ENCODE results near the gene MVB12A. TPM values are rescaled to one million over a fixed set of nuclear protein-coding genes. Genes with fewer than 3 reads are reported as not detected.

The MVB12A gene
- polyA plus RNA-seq, 2 of the 4 experiments (the other 2 are of a cell fraction): 19.1 to 30.2 TPM

GRCh38 chr19:17376935-17377600 lies 42.8 kb upstream of the MVB12A start, which contains the start of gene PLVAP:
PLVAP (minus strand) TSS chr19:17377342; CDS start chr19:17377288, 54 bp downstream.
- Histone ChIP-seq H3K4me2 (no peak within 1 kb of the TSS), H3K9me3 (no peaks in the 10 kb centered on the region), H3K4me1 (no peaks in the 10 kb centered on the region), H3K4me3 (no peak within 1 kb of the TSS), H3K27ac (no peak within 1 kb of the TSS)
- ChIA-PET CTCF (interaction anchor here (2.2 kb wide), 1 partner anchor 9 kb away, joined by 21 read pairs; no protein-coding TSS in a partner anchor), POLR2A (no interaction called here)
- no peak for TF ChIP-seq CBX2 (IDR thresholded peaks at IDR 0.05; ENCODE audit: borderline replicate concordance, low read depth)
- no peak for TF ChIP-seq EHF (CRISPR knock-in tag; IDR thresholded peaks at IDR 0.05)
- no peak for TF ChIP-seq ZNF302 (CRISPR knock-in tag; IDR thresholded peaks at IDR 0.05)
- no peak for TF ChIP-seq POLR2A (IDR thresholded peaks at IDR 0.05; ENCODE audit: low read length)
- TF ChIP-seq BCL3 (IDR thresholded peaks at IDR 0.05): no peak
- TF ChIP-seq FOXS1 (CRISPR knock-in tag; IDR thresholded peaks at IDR 0.05): no peak
- TF ChIP-seq CHD4 (IDR thresholded peaks at IDR 0.05; ENCODE audit: borderline replicate concordance): no peak
- TF ChIP-seq TFCP2L1 (CRISPR knock-in tag; IDR thresholded peaks at IDR 0.05): no peak
- no peak for TF ChIP-seq EP300 (IDR thresholded peaks at IDR 0.05)
- no peak for TF ChIP-seq RNF2 (IDR thresholded peaks at IDR 0.05; ENCODE audit: borderline replicate concordance, low read depth)
- TF ChIP-seq NR3C1 (IDR thresholded peaks at IDR 0.05): no peak
- FAIRE-seq (no peak), ATAC-seq (no peak), DNase-seq (ENCODE audit: low read depth in 1 of 2, low spot score in 1 of 2) (no peak)
- 57% methylated on average over 30 of the region's 39 CpGs for WGBS (ENCODE audit: missing lambda C conversion rate)

DNA sequence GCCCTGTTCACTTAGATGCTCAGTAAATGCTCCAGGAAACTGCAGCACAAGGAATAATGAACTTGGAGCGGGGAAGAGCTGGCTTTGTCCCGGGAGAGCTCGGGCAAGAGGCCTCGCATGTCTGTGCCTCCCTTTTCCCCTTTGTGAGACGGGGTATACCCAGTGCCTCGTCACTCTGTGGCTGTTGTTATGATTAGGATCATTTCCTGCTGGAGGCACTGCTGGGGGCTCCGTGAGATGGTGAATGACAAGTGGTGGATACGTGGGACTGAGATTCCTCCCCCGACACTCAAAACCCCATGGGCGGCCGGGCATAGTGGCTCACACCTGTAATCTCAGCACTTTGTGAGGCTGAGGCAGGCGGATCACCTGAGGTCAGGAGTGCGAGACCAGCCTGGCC lies 41.6 kb upstream of the MVB12A start:
- POLR2A ChIA-PET: no interaction called here
- DNase-seq (ENCODE audit: low read depth in 1 of 2, low spot score in 1 of 2) (no peak), ATAC-seq (no peak), FAIRE-seq (no peak)
- no peak overlapping the region for H3K4me3 ChIP-seq
- H3K9me3 ChIP-seq: no peaks in the 10 kb centered on the region
- no peaks in the 10 kb centered on the region for H3K4me1 ChIP-seq
- no peak overlapping the region for H3K27ac ChIP-seq
- H3K4me2 ChIP-seq: no peak overlapping the region
- WGBS (ENCODE audit: missing lambda C conversion rate): 71% methylated on average over 5 of the region's 13 CpGs
- CTCF ChIA-PET: no interaction called here
- TF ChIP-seq NFE2L2 (conservative IDR thresholded peaks at IDR 0.05; ENCODE audit: low read length): no peak
- TF ChIP-seq KDM1A (IDR thresholded peaks at IDR 0.05; ENCODE audit: low read depth): no peak
- no peak for TF ChIP-seq RARB (CRISPR knock-in tag; IDR thresholded peaks at IDR 0.05)
- TF ChIP-seq SMC3 (IDR thresholded peaks at IDR 0.05): no peak
- TF ChIP-seq MAZ (IDR thresholded peaks at IDR 0.05; ENCODE audit: borderline replicate concordance, low read depth, low read length): no peak
- no peak for TF ChIP-seq ZC3H11A (IDR thresholded peaks at IDR 0.05)
- TF ChIP-seq, protein P1, sequence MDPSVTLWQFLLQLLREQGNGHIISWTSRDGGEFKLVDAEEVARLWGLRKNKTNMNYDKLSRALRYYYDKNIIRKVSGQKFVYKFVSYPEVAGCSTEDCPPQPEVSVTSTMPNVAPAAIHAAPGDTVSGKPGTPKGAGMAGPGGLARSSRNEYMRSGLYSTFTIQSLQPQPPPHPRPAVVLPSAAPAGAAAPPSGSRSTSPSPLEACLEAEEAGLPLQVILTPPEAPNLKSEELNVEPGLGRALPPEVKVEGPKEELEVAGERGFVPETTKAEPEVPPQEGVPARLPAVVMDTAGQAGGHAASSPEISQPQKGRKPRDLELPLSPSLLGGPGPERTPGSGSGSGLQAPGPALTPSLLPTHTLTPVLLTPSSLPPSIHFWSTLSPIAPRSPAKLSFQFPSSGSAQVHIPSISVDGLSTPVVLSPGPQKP (IDR thresholded peaks at IDR 0.05; ENCODE audit: low read depth, low read length): no peak
- TF ChIP-seq JUN (IDR thresholded peaks at IDR 0.05): no peak
- TF ChIP-seq HOXA7 (CRISPR knock-in tag; IDR thresholded peaks at IDR 0.05): no peak
- TF ChIP-seq EP300 (IDR thresholded peaks at IDR 0.05): no peak
- no peak for TF ChIP-seq CBX8 (IDR thresholded peaks at IDR 0.05)
- TF ChIP-seq RAD21 (conservative IDR thresholded peaks at IDR 0.05 in 1 of 2, IDR thresholded peaks at IDR 0.05 in 1 of 2): no peak
- TF ChIP-seq TFCP2L1 (CRISPR knock-in tag; IDR thresholded peaks at IDR 0.05): no peak

DNA sequence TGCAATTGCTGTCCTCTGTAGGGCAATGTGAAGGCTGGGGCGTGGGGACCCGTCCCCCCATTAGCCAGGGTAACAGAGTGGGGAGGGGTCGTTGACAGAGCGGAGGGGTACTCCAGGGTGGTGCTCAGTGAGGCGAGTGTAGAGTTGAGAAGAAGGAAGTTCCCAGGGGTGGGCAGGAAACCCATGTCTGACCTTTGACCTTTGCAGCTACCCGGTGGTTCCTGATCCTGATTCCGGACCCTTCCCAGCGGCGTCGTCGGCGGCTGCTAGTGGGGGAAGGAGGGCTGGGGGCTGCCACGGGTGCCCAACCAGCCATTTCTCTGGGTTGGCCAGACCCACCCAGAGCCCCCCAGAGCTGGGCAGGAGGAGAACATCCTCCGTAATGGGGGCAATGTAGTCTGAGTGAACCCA lies 40.6 kb upstream of the MVB12A start:
- POLR2A ChIA-PET: no interaction called here
- ATAC-seq: no peak
- Histone ChIP-seq H3K9me3 (no peaks in the 10 kb centered on the region), H3K4me3 (no peak overlapping the region), H3K4me1 (no peaks in the 10 kb centered on the region), H3K27ac (no peak overlapping the region), H3K4me2 (no peak overlapping the region)
- no peak for FAIRE-seq
- CTCF ChIA-PET: no interaction called here
- DNase-seq (ENCODE audit: low read depth in 1 of 2, low spot score in 1 of 2): no peak
- TF ChIP-seq NR3C1 (IDR thresholded peaks at IDR 0.05): no peak
- TF ChIP-seq RARB (CRISPR knock-in tag; IDR thresholded peaks at IDR 0.05): no peak
- no peak for TF ChIP-seq POLR2AphosphoS2 (conservative IDR thresholded peaks at IDR 0.05; ENCODE audit: low read length)
- TF ChIP-seq ATOH8 (CRISPR knock-in tag; IDR thresholded peaks at IDR 0.05; ENCODE audit: low read depth): no peak
- TF ChIP-seq, protein P2, sequence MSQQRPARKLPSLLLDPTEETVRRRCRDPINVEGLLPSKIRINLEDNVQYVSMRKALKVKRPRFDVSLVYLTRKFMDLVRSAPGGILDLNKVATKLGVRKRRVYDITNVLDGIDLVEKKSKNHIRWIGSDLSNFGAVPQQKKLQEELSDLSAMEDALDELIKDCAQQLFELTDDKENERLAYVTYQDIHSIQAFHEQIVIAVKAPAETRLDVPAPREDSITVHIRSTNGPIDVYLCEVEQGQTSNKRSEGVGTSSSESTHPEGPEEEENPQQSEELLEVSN (IDR thresholded peaks at IDR 0.05; ENCODE audit: borderline replicate concordance, low read depth): no peak
- TF ChIP-seq HEYL (CRISPR knock-in tag; IDR thresholded peaks at IDR 0.05): no peak
- TF ChIP-seq MAFK (IDR thresholded peaks at IDR 0.05; ENCODE audit: partially characterized antibody): no peak
- no peak for TF ChIP-seq HES2 (IDR thresholded peaks at IDR 0.05)
- TF ChIP-seq ZSCAN20 (CRISPR knock-in tag; IDR thresholded peaks at IDR 0.05): no peak
- no peak for TF ChIP-seq HDAC2 (IDR thresholded peaks at IDR 0.05)
- 75% methylated on average over 6 of the region's 14 CpGs for WGBS (ENCODE audit: missing lambda C conversion rate)
